ENCODE data around the gene PCDHA12.
"Not testable (repeated sequence)": the region's sequence is repeated elsewhere in the genome, so short reads cannot be mapped to it uniquely, and the experiment has no call there.

Gene PCDHA12

GRCh38 chr5:140875085-140876065, at the start of gene PCDHA12:
Gene PCDHA12 (plus strand): TSS chr5:140875308. CDS start chr5:140875473, 165 bp downstream.
- peaks cover 2% of the 10 kb centered on the region for H3K4me1 ChIP-seq (ENCODE audit: control insufficient read depth, low read depth, low read length)
- H3K4me3 ChIP-seq (ENCODE audit: low read length) = peak within 1 kb of the TSS; percentile 92
- H3K9ac ChIP-seq (ENCODE audit: low read length) = peak within 1 kb of the TSS; percentile 90

GRCh38 chr5:140827704-140828361, 47.3 kb upstream of the PCDHA12 start, which contains the start of gene PCDHA6:
Gene PCDHA6 (plus strand): TSS chr5:140827960. CDS start chr5:140828092, 132 bp downstream.
- H3K27ac ChIP-seq (ENCODE audit: low read length) = no peak within 1 kb of the TSS
- no peaks in the 10 kb centered on the region for H3K9me3 ChIP-seq (ENCODE audit: control insufficient read depth, low read depth, low read length)
- H3K4me3 ChIP-seq (ENCODE audit: low read length) = no peak within 1 kb of the TSS
- no peaks in the 10 kb centered on the region for H3K36me3 ChIP-seq (ENCODE audit: control insufficient read depth, low read depth, low read length)
- H3K27me3 ChIP-seq (ENCODE audit: control insufficient read depth, insufficient read depth, low read length) = no peaks in the 10 kb centered on the region
- no peak within 1 kb of the TSS for H3K9ac ChIP-seq (ENCODE audit: low read length)
- H3K4me1 ChIP-seq (ENCODE audit: control insufficient read depth, low read depth, low read length) = no peaks in the 10 kb centered on the region

More at GRCh38 chr5:140875085-140876065, at the start of gene PCDHA12:
- Histone ChIP-seq H3K27ac (ENCODE audit: low read length) (peak within 1 kb of the TSS; percentile 74), H3K27me3 (ENCODE audit: control insufficient read depth, insufficient read depth, low read length) (no peaks in the 10 kb centered on the region), H3K9me3 (ENCODE audit: control insufficient read depth, low read depth, low read length) (no peaks in the 10 kb centered on the region), H3K36me3 (ENCODE audit: control insufficient read depth, low read depth, low read length) (no peaks in the 10 kb centered on the region)

- no peaks in the 10 kb centered on the region for H3K9me3 ChIP-seq (ENCODE audit: control insufficient read depth, low read depth, low read length)
- H3K27me3 ChIP-seq (ENCODE audit: control insufficient read depth, insufficient read depth, low read length) = no peaks in the 10 kb centered on the region
- H3K9ac ChIP-seq (ENCODE audit: low read length) = no peak overlapping the region
- H3K4me1 ChIP-seq (ENCODE audit: control insufficient read depth, low read depth, low read length) = no peaks in the 10 kb centered on the region
- no peak overlapping the region for H3K4me3 ChIP-seq (ENCODE audit: low read length)
- no peak overlapping the region for H3K27ac ChIP-seq (ENCODE audit: low read length)
- H3K36me3 ChIP-seq (ENCODE audit: control insufficient read depth, low read depth, low read length) = no peaks in the 10 kb centered on the region
These were observed 46.8 kb upstream of the PCDHA12 start for GRCh38 chr5:140828362-140828737.

- not testable (repeated sequence) for H3K9me3 ChIP-seq (ENCODE audit: control insufficient read depth, low read depth, low read length)
These were observed 45.3 kb upstream of the PCDHA12 start for GRCh38 chr5:140829511-140830501.

GRCh38 chr5:140833993-140834392, 41.1 kb upstream of the PCDHA12 start, which contains the start of gene PCDHA7:
Gene PCDHA7 (plus strand): TSS chr5:140834269. CDS start chr5:140834384, 115 bp downstream.
- Histone ChIP-seq H3K4me1 (ENCODE audit: control insufficient read depth, low read depth, low read length) (no peaks in the 10 kb centered on the region), H3K27me3 (ENCODE audit: control insufficient read depth, insufficient read depth, low read length) (no peaks in the 10 kb centered on the region), H3K27ac (ENCODE audit: low read length) (no peak within 1 kb of the TSS), H3K9me3 (ENCODE audit: control insufficient read depth, low read depth, low read length) (peaks cover 6% of the 10 kb centered on the region), H3K36me3 (ENCODE audit: control insufficient read depth, low read depth, low read length) (no peaks in the 10 kb centered on the region), H3K4me3 (ENCODE audit: low read length) (no peak within 1 kb of the TSS), H3K9ac (ENCODE audit: low read length) (no peak within 1 kb of the TSS)

More at GRCh38 chr5:140829511-140830501, 45.3 kb upstream of the PCDHA12 start:
- H3K9ac ChIP-seq (ENCODE audit: low read length); H3K27ac ChIP-seq (ENCODE audit: low read length); H3K36me3 ChIP-seq (ENCODE audit: control insufficient read depth, low read depth, low read length); H3K4me3 ChIP-seq (ENCODE audit: low read length); H3K27me3 ChIP-seq (ENCODE audit: control insufficient read depth, insufficient read depth, low read length); H3K4me1 ChIP-seq (ENCODE audit: control insufficient read depth, low read depth, low read length): not testable (repeated sequence)

- not testable (repeated sequence) for H3K36me3 ChIP-seq (ENCODE audit: control insufficient read depth, low read depth, low read length); H3K9ac ChIP-seq (ENCODE audit: low read length); H3K27me3 ChIP-seq (ENCODE audit: control insufficient read depth, insufficient read depth, low read length); H3K4me3 ChIP-seq (ENCODE audit: low read length); H3K27ac ChIP-seq (ENCODE audit: low read length); H3K9me3 ChIP-seq (ENCODE audit: control insufficient read depth, low read depth, low read length); H3K4me1 ChIP-seq (ENCODE audit: control insufficient read depth, low read depth, low read length)
These were observed 40.6 kb upstream of the PCDHA12 start for GRCh38 chr5:140834439-140835008.

GRCh38 chr5:140835622-140836510, 39.2 kb upstream of the PCDHA12 start:
- Histone ChIP-seq H3K27ac (ENCODE audit: low read length) (no peak overlapping the region), H3K4me1 (ENCODE audit: control insufficient read depth, low read depth, low read length) (no peaks in the 10 kb centered on the region), H3K9ac (ENCODE audit: low read length) (no peak overlapping the region), H3K27me3 (ENCODE audit: control insufficient read depth, insufficient read depth, low read length) (no peaks in the 10 kb centered on the region), H3K4me3 (ENCODE audit: low read length) (no peak overlapping the region), H3K36me3 (ENCODE audit: control insufficient read depth, low read depth, low read length) (no peaks in the 10 kb centered on the region), H3K9me3 (ENCODE audit: control insufficient read depth, low read depth, low read length) (peaks cover 6% of the 10 kb centered on the region)

- H3K9ac ChIP-seq (ENCODE audit: low read length) = no peak within 1 kb of the TSS
- no peaks in the 10 kb centered on the region for H3K4me1 ChIP-seq (ENCODE audit: control insufficient read depth, low read depth, low read length)
- no peaks in the 10 kb centered on the region for H3K9me3 ChIP-seq (ENCODE audit: control insufficient read depth, low read depth, low read length)
- H3K27me3 ChIP-seq (ENCODE audit: control insufficient read depth, insufficient read depth, low read length) = no peaks in the 10 kb centered on the region
- no peak within 1 kb of the TSS for H3K27ac ChIP-seq (ENCODE audit: low read length)
- peak within 1 kb of the TSS; percentile 37 for H3K4me3 ChIP-seq (ENCODE audit: low read length)
- H3K36me3 ChIP-seq (ENCODE audit: control insufficient read depth, low read depth, low read length) = no peaks in the 10 kb centered on the region
These were observed 33.8 kb upstream of the PCDHA12 start, which contains the start of gene PCDHA8 for GRCh38 chr5:140840978-140841962. Gene PCDHA8 (plus strand): TSS chr5:140841187. CDS start chr5:140841322, 135 bp downstream.
